HUES6 (cell line): Measurements from ENCODE around the gene ATIC.

Source experiments
- H3K27ac ChIP-seq: 2 replicates; pipeline ENCODE4 v1.7.0; 2013; ENCODE audit warnings: low read depth, mild to moderate bottlenecking, low read length, inconsistent platforms
- H3K27me3 ChIP-seq: 2 replicates; pipeline ENCODE4 v1.6.1; 2013; ENCODE audit warnings: low read length; ENCODE audit not compliant: control insufficient read depth, insufficient read depth
- H3K36me3 ChIP-seq: 2 replicates; pipeline ENCODE4 v1.6.1; 2013; ENCODE audit warnings: low read length; ENCODE audit not compliant: control insufficient read depth, insufficient read depth
- H3K4me1 ChIP-seq: 2 replicates; pipeline ENCODE4 v1.6.1; 2013; ENCODE audit warnings: low read length; ENCODE audit not compliant: control insufficient read depth, insufficient read depth
- H3K4me3 ChIP-seq: 2 replicates; pipeline ENCODE4 v1.5.1; 2013; ENCODE audit warnings: low read depth, low read length
- H3K9ac ChIP-seq: one replicate; pipeline ENCODE4 v1.6.1; 2013; ENCODE audit warnings: mild to moderate bottlenecking, low read length
- H3K9me3 ChIP-seq: 2 replicates; pipeline ENCODE4 v1.6.1; 2013; ENCODE audit warnings: low read depth, low read length; ENCODE audit not compliant: control insufficient read depth, insufficient read depth

Gene ATIC

DNA sequence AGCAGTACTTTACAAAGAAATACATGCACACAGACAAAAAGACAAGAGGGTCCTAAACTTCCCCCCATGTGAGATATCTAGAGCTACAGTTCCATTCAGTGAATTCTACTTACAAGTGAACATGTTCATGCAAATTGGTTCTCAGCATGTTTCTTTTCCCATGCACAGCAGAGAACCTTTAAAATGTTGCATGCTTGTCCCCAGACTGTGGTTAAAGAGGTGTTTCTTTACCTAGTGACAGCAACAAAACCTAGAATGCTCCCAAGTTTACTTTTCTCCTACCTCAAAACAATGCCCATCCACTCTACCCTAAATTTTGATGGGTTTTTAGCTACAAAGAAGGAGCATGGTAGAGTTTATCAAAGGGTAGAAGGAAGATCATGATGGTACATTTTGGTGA is 80.3 kb downstream of the ATIC start:
- Histone ChIP-seq H3K27me3 (no peaks in the 10 kb centered on the region), H3K36me3 (peaks cover 89% of the 10 kb centered on the region), H3K9me3 (no peaks in the 10 kb centered on the region), H3K9ac (no peak overlapping the region), H3K4me1 (peaks cover 14% of the 10 kb centered on the region), H3K4me3 (no peak overlapping the region), H3K27ac (no peak overlapping the region)

DNA sequence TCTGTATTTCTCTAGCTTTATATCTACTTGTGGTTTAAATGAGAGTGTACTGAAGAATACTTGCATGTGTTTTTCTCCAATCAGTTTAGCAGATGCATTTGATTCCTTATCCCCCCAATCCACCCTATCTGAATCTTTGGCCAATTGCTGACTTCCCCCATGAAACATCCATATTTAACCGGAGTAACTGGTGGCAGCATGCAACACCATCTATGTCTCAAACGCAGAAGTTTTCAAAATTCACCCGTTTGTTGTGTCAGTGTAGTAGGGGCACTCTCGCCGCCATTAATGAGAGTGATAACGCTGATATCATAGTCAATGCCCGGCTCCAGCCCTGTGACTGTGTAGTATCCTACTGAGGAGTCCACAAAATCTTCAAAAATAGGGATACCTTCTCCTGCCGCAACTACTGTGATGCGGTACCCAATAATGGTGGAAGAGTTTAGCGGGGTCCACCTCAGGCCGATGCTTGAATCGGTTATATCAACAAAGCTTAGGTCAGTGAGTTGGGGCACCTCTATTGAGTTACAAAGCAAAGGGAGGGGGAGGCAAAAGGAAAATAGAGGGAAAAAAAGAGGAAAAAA is 80.9 kb downstream of the ATIC start:
- Histone ChIP-seq H3K9ac (no peak overlapping the region), H3K27ac (no peak overlapping the region), H3K4me3 (no peak overlapping the region), H3K4me1 (peaks cover 13% of the 10 kb centered on the region), H3K36me3 (peaks cover 89% of the 10 kb centered on the region), H3K9me3 (no peaks in the 10 kb centered on the region), H3K27me3 (no peaks in the 10 kb centered on the region)

DNA sequence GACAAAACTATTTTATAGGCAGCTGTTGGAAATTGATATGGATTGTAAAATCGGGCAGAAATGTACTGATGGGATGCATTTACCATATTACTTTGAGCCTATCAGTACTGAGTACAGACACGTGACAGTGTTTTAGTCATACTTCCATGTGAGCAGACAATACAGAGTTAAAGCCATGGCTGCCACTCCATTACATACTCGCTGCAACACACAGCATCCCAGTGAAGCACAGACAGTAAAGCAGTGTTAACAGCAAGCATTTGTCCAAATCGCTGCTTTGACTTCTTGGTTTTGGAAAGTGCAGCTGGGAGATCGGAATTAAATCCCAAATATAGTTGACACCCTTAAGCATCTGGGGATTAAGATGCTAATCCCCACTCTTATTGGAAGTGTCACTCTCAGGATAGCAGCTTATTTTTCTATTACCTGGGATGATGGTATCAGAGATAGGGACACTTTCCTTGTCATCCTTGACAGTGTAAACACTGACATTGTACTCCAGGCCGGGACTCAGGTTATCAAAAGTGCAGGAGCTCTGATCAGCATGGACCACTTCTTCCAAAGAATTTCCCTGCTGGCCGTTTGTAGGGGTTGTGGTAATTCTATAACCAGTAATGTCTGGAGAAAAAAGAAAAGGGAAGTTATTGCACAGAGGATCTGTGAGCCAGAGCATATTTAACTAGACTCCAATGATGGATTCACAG is 82.4 kb downstream of the ATIC start:
- Histone ChIP-seq H3K9me3 (no peaks in the 10 kb centered on the region), H3K27me3 (no peaks in the 10 kb centered on the region), H3K36me3 (peaks cover 95% of the 10 kb centered on the region), H3K4me1 (peaks cover 12% of the 10 kb centered on the region; the same call in 1 of the 2 replicates), H3K4me3 (no peak overlapping the region), H3K27ac (no peak overlapping the region), H3K9ac (no peak overlapping the region)

DNA sequence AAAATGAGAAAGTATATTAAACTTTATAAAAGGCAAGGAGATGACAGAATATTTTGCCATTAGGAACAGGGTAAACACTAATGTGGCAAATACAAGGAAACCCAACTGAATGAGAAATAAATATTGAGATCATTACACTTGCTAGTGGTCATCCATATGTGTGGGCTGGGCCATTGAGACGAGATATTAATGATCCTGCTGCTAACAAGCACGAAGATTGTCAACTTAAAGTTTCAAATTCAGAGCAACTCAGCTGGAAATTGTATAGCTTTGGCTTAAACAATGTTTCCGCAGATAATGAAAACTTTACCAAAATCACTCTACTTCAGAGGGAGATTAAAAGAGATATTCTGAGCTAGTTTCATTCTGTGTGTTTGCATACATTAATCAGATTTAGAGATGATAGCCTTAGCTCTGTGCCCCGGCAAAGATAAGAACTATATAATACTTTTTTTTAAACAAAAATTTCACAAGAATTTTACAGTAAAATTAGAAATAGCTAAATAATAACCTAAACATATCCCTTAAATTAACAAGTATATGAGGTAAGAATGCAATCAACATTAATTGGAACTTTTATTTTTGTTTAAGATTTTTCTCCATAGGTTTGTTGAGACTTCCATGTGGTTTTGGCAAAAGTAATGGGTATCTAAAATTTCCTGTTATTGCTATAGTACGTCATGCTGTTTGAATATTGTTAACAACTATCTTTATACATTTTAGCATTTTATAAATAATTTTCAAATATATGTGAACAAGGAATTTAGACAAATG is 84.0 kb downstream of the ATIC start:
- Histone ChIP-seq H3K27ac (no peak overlapping the region), H3K4me3 (no peak overlapping the region), H3K36me3 (peaks cover 88% of the 10 kb centered on the region)

DNA sequence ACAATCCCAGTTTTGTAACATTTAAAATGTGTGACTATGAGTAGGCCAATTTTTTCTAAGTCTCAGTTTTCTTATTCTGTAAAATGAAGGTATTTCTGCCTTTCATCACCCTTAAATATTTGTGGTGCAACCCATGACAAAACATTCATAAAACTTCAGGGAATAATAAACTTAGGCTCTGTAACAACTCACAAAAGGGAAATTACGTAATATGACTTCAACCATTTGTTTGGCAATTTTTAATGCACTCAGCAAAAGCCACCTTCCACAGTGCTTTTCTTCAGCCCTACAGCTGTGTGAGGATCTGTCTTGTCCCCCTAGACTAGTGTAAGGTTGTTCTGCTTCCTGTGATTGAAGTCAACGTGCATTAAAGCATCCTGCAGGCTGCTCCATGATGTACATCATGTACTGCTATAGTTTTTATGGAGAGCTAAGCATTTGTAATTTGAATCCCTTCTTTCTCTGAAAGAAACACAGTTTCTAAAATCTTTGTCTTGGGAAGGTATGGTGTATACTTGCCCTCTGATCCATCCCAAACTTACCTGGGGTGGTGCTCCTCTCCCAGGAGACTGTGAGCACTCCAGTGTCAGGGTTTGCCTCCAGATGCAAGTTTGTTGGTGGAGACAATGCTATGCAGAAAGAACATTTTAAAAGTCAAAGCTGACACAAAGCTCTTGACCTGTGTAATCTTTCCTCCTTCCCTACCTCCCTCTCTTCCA is 84.9 kb downstream of the ATIC start:
- H3K4me3 ChIP-seq: no peak overlapping the region
- peaks cover 84% of the 10 kb centered on the region for H3K36me3 ChIP-seq
- peaks cover 12% of the 10 kb centered on the region; the same call in 1 of the 2 replicates for H3K4me1 ChIP-seq
- H3K27ac ChIP-seq: no peak overlapping the region
- H3K27me3 ChIP-seq: no peaks in the 10 kb centered on the region
- no peak overlapping the region for H3K9ac ChIP-seq
- H3K9me3 ChIP-seq: no peaks in the 10 kb centered on the region

More for the DNA sequence above, 84.0 kb downstream of the ATIC start:
- no peaks in the 10 kb centered on the region for H3K9me3 ChIP-seq
- no peak overlapping the region for H3K9ac ChIP-seq
- H3K4me1 ChIP-seq: peaks cover 12% of the 10 kb centered on the region; the same call in 1 of the 2 replicates
- H3K27me3 ChIP-seq: no peaks in the 10 kb centered on the region

DNA sequence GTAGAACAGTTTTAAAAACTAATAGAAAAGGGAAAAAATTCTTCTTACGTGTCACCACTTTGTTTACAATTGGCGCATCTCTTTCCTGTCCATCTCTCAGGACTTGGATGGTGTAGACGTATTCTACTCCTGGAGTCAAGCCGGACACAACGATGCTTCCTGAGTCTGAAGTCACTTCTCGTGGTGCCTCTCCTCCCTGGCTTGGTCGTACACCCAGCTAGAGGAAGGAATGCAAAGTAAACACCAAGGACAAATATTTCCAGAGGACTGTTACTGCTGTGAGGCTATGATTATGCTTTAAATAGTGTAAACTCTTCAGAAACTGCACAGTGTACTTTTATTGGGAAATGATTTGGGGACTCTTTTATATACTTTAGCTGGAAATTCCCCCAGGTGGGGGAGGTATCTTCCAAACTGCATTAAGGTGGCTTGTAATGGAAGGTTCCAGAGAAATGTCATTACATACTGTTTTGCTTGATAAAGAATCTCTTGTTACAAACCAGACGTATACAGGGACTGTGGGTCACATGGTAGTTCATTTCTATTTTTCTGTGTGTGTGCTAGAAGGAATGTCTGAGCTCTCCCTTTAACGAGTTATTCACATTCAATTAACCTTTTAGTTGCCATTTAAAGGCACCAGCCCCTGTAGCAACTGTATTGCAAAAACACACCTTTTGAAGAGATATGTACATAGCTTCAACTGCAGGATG is 85.9 kb downstream of the ATIC start:
- no peak overlapping the region for H3K9ac ChIP-seq
- H3K4me1 ChIP-seq: peaks cover 12% of the 10 kb centered on the region; the same call in 1 of the 2 replicates
- H3K4me3 ChIP-seq: no peak overlapping the region
- no peaks in the 10 kb centered on the region for H3K27me3 ChIP-seq
- H3K9me3 ChIP-seq: no peaks in the 10 kb centered on the region
- no peak overlapping the region for H3K27ac ChIP-seq
- H3K36me3 ChIP-seq: peaks cover 77% of the 10 kb centered on the region

DNA sequence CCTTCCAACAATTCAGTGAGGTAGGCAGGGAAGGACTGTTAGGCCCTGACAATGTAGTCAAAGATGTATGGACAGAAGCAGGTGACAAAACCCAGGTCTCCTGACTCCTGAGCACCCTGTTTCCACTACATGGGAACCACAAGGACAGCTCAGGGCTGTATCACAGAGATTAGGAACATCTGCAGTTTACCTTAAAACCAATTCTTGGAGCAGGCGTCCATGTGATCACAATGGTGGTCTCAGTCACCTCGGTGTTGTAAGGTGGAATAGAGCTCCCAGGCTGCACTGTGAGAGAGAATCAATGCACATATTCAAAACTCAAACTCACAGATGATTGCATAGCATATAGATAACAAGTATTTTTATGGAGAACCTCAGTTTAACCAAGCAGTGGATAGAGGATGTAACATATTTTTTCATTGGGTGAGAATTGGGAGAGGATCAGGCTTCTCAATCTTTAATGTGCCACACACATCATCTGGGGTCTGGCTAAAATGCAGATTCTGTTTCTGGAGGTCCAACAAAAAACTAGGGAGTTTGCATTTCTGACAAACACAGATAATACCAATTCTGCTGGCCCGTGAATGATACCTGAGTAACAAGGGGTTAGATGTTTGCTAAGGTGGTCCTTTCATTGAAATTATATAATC is 87.3 kb downstream of the ATIC start:
- no peaks in the 10 kb centered on the region for H3K27me3 ChIP-seq
- no peak overlapping the region for H3K9ac ChIP-seq
- H3K4me3 ChIP-seq: no peak overlapping the region
- peaks cover 12% of the 10 kb centered on the region; the same call in 1 of the 2 replicates for H3K4me1 ChIP-seq
- H3K36me3 ChIP-seq: peaks cover 78% of the 10 kb centered on the region
- no peaks in the 10 kb centered on the region for H3K9me3 ChIP-seq
- no peak overlapping the region for H3K27ac ChIP-seq
